H1 (cell line): ENCODE results near the gene ISM1.

ENCODE experiments used
- BRCA1 ChIP-seq: IDR thresholded peaks from 2 replicates; pipeline ENCODE4 v1.6.1; 2012; ENCODE audit warnings: low read depth, low read length, improper control_type of control experiment
- CTCF ChIP-seq, 3 experiments: IDR thresholded peaks; 1 replicate in 2 of 3; 2 replicates in 1 of 3; pipeline versions ENCODE4 v1.5.1 to v1.6.1; 2011; ENCODE audit warnings: low read length in 3 of 3, mild to moderate bottlenecking in 3 of 3, inconsistent platforms in 2 of 3, low read depth in 1 of 3, moderate library complexity in 1 of 3; ENCODE audit not compliant: insufficient read depth in 1 of 3; ENCODE audit errors: control extremely low read depth in 1 of 3
- TF ChIP-seq, protein P1 (sequence below): IDR thresholded peaks from 2 replicates; pipeline ENCODE4 v1.6.1; 2012; ENCODE audit warnings: inconsistent platforms

DNA sequence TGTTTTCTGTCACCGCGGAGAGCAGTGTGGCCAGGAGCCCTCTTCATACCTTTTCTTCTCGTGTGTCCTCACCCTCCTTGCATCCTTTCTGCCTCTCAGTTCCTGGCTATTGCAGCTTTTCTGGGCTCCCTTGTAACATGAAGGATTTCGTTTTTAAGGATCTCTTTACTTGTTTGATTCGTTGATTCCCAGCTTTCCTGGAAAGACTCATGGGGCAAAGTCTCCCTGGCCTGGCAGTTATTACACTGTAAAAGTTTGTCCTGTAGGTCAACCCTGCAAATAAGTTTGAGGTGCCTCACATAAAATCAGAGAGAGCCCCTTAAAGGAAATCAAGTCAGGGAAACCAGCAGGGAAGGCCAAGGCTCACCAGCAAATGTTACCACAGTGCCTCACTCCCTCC is 70.1 kb downstream of the ISM1 start:
- TF ChIP-seq, protein P1, sequence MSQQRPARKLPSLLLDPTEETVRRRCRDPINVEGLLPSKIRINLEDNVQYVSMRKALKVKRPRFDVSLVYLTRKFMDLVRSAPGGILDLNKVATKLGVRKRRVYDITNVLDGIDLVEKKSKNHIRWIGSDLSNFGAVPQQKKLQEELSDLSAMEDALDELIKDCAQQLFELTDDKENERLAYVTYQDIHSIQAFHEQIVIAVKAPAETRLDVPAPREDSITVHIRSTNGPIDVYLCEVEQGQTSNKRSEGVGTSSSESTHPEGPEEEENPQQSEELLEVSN = no peak
- no peak for TF ChIP-seq CTCF (IDR thresholded peaks at IDR 0.05; ENCODE audit: control extremely low read depth in 1 of 3, insufficient read depth in 1 of 3, low read depth in 1 of 3, low read length in 3 of 3)
- no peak for TF ChIP-seq BRCA1
